HG03039 (cell line): ENCODE results near the gene HSH2D.
"Not testable (repeated sequence)": the region's sequence is repeated elsewhere in the genome, so short reads cannot be mapped to it uniquely, and the experiment has no call there.

Experiments
- ATAC-seq: cut with Tn5 transposase; IDR thresholded peaks from one replicate; pipeline ENCODE4 v1.9.1; 2021; ENCODE audit warnings: mild to moderate bottlenecking, moderate library complexity; ENCODE audit not compliant: unreplicated experiment

Gene HSH2D

GRCh38 chr19:16154557-16154956 lies 11.1 kb downstream of the HSH2D start:
- ATAC-seq = no peak

GRCh38 chr19:16155128-16155527 lies 11.6 kb downstream of the HSH2D start:
- ATAC-seq = no peak

GRCh38 chr19:16156904-16157303 lies 13.4 kb downstream of the HSH2D start:
- no peak for ATAC-seq

- no peak for ATAC-seq
Observed at GRCh38 chr19:16157601-16158000, 14.1 kb downstream of the HSH2D start.

- no peak for ATAC-seq
Observed at GRCh38 chr19:16159655-16160054, 16.2 kb downstream of the HSH2D start.

GRCh38 chr19:16160445-16160942 lies 17.0 kb downstream of the HSH2D start:
- ATAC-seq = no peak

- no peak for ATAC-seq
Observed at GRCh38 chr19:16160943-16161560, 17.6 kb downstream of the HSH2D start.

GRCh38 chr19:16161840-16162239 lies 18.4 kb downstream of the HSH2D start:
- no peak for ATAC-seq

GRCh38 chr19:16164222-16164890 lies 20.9 kb downstream of the HSH2D start:
- no peak for ATAC-seq

- no peak for ATAC-seq
Observed at GRCh38 chr19:16166417-16166816, 22.9 kb downstream of the HSH2D start.

- ATAC-seq = no peak
Observed at GRCh38 chr19:16167055-16167454, 23.6 kb downstream of the HSH2D start.

- no peak for ATAC-seq
Observed at GRCh38 chr19:16168465-16169081, 25.1 kb downstream of the HSH2D start.

- ATAC-seq = no peak
Observed at GRCh38 chr19:16170134-16170533, 26.6 kb downstream of the HSH2D start.

GRCh38 chr19:16175954-16176353 lies 32.5 kb downstream of the HSH2D start:
- no peak for ATAC-seq

GRCh38 chr19:16178866-16179265 lies 35.4 kb downstream of the HSH2D start:
- not testable (repeated sequence) for ATAC-seq

GRCh38 chr19:16180611-16181010 lies 37.1 kb downstream of the HSH2D start:
- no peak for ATAC-seq

GRCh38 chr19:16184665-16185122 lies 41.2 kb downstream of the HSH2D start:
- ATAC-seq = peak; percentile 7

- peak; percentile 90 for ATAC-seq
Observed at GRCh38 chr19:16185123-16185767, 41.8 kb downstream of the HSH2D start, which contains the start of gene FAM32A. TSS of gene FAM32A (plus strand) at chr19:16185410. CDS start at chr19:16185443, 33 bp downstream.

GRCh38 chr19:16185768-16186123 lies 42.3 kb downstream of the HSH2D start:
- no peak for ATAC-seq

GRCh38 chr19:16188521-16188920 lies 45.0 kb downstream of the HSH2D start:
- ATAC-seq = no peak

- no peak for ATAC-seq
Observed at GRCh38 chr19:16190198-16190597, 46.7 kb downstream of the HSH2D start.
